Stimulated activated CD8-positive, alpha-beta memory T cell treated with anti-CD3 and anti-CD28 coated beads, Interleukin-4, amount 100 ng/mL, for 4 hours (primary cell): Measurements from ENCODE around the gene CPNE2.

Source experiments
- DNase-seq, 2 donors: peaks; one replicate each; pipeline ENCODE4 v3.0.0-alpha.2; 2020; ENCODE audit warnings: low read depth in 2 of 2, low spot score in 1 of 2

The CPNE2 gene

DNA sequence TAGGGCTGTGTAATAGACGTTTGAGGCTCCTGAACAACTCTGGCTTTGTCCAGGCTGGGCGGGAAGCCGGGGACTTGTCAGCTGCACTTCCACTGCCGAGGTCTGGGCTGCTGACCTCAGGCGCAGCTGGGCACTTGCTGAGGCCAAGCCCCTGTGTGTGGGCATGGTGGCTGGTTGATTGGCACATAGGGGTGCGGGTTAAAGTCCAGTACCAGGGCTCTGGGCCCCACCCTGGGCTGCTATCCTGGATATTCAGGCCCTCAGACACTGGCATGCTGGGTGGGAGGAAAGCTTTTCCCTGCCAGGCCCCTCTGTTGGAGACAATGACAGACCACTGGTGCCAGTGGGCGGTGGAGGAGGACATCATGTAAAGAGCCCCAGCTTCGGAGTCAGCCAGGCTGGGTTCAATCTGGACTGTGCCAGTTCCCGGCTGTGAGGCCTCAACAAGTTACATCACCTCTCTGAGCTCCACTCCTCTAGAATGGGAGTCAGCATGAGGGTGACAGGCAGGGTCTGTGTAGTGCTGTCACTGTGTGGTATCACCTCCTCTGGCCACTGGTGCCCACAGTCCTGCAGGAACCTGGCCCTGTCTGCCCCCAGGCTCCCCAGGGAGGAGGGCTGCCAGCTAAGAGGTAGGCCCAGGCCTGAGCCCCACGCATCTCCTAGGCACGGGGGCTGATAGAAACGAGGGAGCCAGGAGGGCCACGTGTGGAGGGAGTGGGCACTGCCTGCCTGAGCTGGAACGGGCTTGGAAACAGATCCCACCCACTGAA lies 51.0 kb downstream of the CPNE2 start:
- DNase-seq = no peak

DNA sequence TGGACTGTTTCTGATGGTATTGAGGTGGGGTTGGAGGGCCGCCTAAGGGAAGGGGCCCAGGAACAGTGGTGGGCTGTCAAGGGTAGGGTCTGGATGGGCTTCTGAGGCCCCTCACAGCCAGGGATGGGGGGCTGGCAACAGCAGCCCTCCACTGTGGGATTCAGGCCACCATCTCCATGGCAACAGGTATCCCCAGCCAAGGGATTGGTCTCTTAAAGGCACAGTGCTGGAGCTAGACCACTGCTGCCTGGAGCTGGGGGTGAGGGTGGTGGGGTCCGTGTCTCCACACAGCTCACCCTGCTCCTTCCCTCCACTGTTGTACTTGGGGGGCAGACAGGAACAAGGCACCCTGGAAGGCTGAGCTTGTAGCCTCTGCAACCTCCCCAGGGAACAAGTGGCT lies 51.6 kb downstream of the CPNE2 start:
- DNase-seq = no peak

DNA sequence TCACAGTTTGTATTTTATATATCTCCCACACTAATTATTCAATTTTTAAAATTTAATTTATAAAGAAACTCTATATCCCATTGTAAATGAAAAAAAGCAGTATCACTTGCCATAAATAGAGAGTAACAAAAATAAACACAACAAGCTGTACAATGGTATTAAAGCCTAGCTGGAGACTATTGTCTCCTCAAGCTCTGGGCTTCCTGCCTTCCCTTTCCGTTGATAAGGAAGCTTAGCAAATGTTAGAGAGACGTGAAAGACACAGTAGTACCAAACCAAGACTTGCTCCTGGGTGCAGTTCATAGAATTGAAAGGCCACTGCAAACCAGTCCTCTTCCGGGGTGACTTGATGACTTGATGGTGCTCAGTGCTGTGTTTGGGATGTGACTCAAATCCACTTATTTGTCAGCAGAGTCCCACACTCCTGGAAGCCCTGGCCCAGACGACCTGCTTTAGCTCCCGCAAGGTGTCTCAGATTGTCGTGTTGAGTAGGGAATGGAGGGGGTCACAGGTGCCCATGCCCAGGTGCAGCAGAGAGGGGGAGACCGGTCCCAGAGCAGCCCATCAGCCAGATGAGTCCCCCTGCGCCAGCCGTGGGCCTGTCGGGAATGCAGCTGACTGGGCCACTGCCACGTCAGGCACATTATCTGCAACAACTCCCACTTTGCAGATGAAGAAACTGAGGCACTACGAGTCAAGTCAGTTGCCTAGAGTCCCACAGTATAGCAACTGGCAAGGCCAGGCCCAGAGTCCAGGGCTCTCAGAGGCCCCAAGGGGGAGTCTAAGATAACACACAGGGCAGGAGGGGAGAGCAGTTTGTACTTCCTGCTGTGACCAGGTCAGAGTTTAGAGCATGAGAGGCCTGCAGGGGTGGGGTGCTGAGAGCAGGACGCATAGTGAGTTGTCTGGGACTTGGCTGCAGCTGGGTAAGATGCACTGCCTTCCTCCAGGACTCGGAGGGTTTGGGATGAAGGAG lies 53.0 kb downstream of the CPNE2 start:
- no peak for DNase-seq

DNA sequence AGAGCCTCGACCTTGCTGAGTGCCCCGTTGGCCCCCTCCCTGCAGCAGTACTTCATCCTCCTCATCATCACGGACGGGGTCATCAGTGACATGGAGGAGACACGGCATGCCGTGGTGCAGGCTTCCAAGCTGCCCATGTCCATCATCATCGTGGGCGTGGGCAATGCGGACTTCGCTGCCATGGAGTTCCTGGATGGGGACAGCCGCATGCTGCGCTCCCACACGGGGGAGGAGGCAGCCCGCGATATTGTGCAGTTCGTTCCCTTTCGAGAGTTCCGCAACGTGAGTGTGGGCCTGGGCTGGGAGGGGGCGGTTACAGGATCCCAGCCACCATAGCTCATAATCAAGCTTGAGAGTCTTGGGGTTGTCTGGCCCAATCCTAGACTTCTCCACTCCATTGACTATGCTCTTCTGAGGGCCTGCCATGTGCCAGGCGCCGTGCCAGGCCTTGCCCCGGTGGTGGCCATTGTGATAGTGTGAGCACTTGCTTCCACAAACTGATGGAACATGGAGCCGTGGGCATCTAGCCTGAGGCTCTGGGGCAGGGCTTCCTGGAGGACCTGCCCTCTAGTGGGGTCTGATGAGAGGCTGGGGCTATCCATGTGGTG lies 53.8 kb downstream of the CPNE2 start:
- no peak for DNase-seq

DNA sequence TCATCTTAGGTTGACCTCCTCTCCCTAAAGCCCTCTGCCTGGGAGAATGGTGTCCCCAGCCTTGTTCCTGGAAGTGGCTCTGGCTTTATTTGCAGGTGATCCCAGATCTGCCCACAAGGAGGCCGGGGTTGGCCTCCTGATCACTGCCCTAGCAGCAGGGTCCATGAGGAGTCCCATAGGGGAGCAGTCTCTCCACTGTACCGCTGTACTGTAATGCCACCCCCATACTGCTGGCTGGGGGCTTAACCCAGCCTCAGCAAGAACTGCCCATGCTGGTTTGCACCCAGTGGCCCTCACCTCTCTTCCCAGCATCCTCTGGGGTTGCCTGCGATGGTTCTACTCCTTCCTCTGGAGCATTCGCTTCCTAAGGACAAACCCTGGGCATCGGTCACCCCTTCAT lies 54.4 kb downstream of the CPNE2 start:
- DNase-seq = no peak

DNA sequence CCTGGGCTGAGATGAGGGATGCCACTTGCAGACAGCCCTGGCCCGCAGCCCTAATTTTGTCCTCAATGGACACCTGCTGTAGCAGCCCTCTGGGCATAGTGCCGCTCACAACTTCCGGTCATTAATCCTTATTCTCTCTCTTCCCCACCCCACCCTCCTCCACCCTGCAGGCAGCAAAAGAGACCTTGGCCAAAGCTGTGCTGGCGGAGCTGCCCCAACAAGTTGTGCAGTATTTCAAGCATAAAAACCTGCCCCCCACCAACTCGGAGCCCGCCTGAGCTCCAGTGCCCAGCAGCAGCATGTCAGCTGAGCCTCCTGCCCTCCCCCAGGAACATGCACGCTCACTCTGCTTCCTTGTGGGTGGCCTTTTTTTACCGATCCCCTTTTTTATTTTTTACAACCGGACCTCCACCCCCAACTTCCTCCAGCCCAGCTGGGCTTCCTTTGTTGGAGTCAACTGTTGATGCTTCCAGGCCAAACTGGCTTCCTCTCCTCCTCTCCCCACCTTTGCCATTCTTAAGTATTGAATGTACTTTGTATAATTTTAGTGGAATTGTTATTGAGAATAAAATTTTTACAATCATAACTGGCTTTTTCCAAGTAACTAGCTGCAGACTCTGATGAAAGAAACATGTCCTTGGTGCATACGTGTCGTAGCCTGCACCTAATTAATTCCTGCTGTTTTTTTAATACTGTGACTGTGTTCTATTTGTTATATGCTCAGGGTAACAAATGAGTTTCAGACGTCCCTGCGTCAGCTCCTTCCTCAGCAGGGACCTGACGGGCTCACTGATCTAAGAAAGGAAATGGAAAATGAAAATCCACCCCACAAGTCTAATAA lies 55.2 kb downstream of the CPNE2 start:
- no peak for DNase-seq

DNA sequence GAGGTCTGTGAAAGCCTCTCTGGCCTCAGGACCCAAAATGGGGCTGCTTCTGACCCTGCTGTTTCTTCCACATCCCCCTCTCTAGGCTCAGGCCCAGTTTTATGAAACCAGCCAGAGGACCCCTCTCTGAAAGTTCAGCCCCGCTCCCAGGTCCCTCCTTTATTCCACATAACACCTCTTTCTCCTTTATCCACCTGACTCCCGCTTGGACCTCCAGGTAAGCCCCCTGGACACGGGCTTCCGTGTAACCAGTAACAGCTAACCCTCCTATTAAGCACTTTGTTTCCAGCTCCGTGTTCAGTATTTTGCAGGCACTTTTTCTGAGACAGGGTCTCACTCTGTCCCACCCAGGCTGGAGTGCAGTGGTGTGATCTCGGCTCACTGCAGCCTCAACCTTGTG lies 56.1 kb downstream of the CPNE2 start:
- DNase-seq = no peak

DNA sequence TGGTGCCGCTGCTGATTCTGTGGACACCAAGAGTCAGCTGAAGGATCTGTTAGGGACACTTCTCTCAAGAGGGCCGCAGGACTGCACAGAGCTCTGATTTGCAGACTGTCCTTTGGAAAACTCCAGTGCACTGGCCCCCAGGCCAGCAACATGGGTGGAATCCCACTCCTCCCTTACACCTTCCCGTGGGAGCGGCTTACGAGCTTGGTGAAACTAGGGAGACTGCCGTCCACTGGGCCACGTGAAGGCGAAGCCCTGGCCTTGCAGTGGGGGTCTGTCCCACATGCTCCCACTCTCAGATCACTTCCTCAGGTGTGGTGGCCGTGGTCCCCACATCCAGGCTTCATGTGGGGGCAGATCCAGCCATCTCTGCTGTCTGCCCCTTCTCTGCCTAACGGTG lies 57.0 kb downstream of the CPNE2 start:
- no peak for DNase-seq

DNA sequence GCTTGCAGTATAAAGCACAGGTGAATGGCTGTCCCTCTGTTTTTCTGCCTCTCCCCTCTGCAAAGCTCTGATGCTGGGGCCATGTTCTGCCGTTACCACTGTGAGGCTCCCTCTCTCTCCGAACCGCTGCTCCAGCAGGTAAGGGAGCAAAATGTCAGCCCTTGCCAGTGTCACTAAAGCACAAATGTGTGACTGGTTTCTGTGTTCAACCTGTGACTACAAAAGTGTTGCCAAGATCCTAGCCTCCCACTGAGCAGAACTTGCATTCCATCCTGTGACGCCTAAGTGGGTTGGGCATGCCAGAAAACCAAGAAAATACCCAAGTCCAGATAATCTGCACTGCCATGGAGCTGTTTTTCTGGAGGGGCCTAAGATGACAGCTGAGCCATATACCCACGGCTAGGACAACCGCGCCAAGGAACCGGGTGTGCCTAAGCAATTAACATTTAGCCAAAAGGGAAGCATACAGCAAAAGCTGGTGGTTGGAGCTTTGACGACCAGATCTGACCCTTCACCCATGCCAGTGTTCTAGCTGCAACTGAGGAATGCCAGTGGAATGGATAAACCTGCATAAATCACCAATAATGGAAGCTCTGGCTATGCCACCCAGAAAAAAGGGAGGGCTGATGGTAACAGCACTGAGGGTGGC lies 58.4 kb downstream of the CPNE2 start:
- DNase-seq = no peak

DNA sequence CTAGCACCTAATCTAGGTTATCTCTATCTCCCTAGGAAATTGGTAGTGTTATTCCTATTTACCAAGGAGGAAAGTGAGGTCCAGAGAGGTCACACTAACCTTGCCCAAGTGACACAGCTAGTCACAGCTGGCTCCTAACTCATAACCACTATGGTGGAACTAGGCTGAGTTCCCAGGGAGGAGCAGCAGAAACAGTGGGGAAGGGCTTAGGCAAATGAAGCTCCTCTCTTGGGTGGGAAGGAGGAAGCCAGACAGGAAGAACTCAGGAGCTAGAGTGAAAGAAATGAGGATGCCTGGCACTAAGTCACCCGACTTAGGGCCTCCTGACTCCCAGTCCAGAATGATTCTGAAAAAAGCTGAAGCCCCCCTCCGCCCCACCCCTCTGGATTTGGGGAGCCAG lies 59.0 kb downstream of the CPNE2 start:
- DNase-seq = no peak

DNA sequence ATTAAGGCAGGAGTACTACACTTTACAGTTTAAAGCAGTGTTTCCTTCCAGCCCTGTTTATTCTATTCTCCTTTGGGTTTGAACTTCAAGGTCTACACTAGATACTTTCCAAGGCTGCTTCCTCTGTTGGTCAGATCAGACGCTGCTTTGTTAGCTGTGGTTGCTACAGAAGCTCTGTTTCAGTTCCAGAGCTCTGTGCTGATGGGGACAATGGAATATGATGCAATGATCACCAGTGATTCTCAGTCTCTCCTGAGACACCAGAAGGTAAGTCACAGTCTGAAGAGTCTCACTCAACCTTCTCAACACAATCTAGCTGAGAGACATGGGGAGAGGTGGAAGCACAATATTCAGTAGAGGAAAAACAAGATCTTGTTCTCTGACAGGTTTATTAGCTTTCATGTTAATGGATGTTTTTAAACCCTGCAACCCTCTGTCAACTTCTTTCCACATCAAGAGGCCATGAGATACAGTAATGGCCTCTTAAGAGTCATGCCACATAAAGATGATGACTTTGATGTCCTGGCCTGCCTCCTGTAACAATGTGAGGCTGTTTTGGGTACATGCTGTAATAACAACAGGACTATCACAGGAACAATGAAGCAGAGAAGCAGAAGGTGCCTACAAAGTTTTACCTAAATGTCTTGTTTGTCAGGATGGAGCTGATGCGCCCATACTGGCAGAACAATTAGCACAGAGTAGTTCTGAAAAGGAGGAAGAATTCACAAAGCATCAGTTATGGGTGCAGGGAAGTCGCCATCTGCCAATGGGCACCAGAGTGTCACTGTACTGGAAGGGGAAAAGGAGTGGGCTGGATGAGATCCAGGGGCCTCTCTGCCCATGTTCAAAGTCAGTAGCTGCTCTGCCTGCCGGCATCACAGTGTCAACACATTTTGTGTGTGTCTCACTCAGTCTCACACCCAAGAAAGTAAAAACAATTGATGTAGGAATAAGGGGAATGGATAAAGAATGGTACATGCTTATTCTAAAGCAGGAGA lies 60.0 kb downstream of the CPNE2 start:
- no peak for DNase-seq

DNA sequence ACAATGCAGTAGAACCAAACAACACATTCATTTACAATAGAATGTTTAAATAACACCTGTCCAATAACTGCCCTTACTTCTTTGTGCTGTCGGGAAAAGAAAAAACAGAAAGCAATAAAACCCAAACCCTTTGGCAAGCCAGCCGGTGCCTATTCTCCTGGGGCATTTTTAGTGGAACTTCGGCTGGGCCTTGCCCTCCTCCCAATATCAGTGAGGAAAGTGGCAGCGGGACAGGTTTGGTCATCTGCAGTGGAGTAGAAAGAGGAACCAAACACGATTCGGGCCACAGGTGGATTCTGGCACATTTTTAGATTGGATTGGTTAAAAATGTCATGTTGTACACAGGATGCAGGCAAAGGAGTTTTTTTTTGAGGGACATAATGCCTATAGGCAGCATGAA lies 61.5 kb downstream of the CPNE2 start:
- no peak for DNase-seq

DNA sequence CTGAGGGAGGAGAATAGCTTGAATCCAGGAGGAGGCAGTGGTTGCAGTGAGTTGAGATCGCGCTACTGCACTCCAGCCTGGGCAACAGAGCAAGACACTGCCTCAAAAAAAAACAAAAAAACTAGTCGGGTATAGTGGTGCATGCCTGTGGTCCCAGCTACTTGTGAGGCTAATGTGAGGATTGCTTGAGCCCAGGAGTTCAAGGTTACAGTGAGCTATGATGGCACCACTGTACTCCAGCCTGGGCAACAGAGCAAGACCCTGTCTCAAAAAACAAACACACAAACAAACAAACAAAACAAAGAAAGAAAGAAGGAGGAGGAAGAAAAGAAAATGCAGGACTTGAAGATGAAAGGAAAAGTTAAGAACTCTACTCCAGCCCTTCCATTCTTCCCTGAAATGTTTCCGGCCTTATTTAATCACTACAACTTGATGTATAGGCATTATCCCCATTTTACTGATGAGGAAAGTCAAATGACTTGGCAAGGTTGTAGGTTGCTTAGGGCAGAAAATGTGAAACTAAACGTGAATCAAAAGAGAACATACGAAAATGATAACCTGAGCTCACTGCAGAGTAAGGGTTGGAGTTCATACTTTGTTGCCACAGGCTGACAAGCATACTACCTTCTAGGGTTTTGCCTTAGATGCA lies 63.4 kb downstream of the CPNE2 start:
- DNase-seq = no peak

DNA sequence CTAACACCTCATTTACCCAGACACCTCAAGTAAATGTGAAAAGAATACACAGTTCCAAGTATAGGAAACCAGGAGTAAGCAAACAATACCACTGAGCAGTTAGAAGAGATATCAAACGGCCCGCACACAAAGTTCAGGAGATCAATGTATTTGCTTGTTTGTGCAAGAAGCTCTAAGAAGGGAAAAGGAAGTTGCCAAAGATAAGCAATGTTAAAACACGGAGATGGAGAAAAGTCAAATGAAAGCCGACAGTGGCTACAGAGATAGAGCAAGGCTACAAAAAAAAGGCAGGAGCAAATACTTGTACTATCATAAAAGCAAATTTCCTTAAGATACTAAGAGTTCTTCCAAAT lies 63.9 kb downstream of the CPNE2 start:
- no peak for DNase-seq

DNA sequence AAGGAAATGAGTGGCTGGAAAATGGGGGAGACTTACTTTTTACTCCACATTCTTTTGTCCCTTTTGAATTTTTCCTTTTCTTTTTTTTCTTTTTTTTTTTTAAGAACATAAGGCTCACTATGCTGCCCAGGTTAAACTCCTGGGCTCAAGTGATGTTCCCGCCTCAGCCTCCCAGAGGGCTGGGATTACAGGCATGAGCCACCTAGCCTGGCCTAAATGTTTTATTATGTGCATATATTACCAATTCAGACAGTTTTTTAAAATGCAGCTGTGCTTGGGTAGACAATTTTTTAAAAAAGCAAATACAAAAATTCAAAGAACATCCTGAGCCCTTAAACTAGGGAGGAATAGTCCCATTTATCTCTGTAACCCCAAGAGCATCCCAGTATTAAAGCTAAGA lies 65.2 kb downstream of the CPNE2 start:
- DNase-seq = no peak

DNA sequence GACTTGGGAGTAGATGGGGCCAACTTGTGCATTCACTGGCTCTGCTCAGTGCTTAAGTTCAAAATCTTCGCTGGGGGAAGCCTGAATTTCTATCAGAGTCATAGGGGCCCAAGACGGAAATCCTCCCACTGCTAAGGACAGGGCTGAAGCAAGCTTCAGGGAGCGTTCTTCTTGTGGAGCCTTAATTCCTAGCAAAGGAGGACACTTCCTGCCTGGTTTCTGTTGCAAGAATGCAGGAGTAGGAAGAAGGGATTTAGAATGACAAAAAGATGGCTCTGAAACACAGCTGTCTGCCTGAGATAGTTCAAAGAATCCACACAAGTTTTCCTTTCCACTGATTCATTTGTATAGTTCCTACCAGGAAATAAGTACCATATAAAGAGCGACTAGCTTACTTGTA lies 67.1 kb downstream of the CPNE2 start:
- DNase-seq = no peak

DNA sequence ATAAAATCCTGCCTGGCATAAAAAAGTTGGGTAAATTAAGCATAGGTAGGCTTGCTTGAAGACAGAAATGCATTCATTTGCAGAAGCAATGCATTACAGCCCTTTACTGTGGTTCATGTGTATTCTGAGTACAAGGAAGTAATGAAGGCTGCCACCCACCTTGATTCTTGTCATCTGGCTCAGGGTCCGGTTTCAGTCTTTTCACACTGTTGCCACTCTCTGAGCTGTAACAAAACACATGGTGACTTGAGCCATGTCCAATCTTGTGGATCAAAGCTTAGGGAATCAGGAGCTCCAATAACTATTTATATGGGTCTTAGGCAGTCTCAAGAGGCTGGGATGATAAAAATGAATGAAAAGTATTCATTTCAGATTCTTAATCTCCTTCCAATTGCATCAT lies 71.5 kb downstream of the CPNE2 start:
- DNase-seq = no peak

DNA sequence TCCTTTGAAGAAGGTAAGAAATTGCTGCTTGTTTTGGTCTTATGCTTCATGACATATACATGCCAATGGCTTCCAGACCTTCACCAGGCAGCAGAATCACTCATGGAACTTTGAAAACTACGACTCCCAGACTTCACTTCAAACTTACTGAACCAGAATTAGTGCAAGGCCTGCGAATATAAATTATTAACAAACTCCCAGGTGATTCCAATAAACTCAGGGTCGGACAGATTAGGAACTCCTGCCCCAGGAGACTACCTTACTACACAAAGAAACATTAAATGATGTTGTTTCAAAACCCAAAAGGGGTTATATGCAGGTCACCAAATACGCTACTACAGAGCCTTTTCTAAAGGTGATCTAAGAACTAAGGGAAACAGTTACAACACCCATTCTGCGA lies 73.1 kb downstream of the CPNE2 start:
- DNase-seq = no peak

DNA sequence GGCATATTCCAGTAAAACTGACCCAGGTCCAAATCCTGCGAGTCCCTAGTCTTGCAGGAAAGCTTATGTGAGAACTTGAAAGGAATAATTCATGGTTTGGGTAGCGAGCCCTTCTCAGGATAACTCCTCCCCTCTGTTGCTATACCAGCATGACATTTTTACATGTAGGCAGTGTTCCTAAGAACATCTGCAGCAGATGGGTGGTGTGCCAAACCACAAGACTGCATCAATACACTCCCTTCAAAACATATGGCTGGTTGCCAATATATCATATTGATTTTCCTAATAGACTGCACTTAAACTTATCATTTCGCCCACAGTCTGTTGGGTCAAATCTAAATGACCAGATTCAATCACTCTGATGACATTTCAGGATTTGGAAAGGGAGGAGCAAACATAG lies 73.6 kb downstream of the CPNE2 start:
- no peak for DNase-seq
